HG03045 (cell line): ENCODE results near the gene CDH23.

Experiments used
- ATAC-seq: cut with Tn5 transposase; IDR thresholded peaks from one replicate; pipeline ENCODE4 v1.9.1; 2021; ENCODE audit warnings: mild to moderate bottlenecking, moderate library complexity; ENCODE audit not compliant: unreplicated experiment

Gene CDH23

GRCh38 chr10:71837098-71837827 lies 440.5 kb downstream of the CDH23 start:
- no peak for ATAC-seq

- no peak for ATAC-seq
These were observed 441.8 kb downstream of the CDH23 start for GRCh38 chr10:71838264-71839211.

- no peak for ATAC-seq
These were observed 443.6 kb downstream of the CDH23 start for GRCh38 chr10:71840177-71840957.

- ATAC-seq, result no peak
These were observed 444.2 kb downstream of the CDH23 start for GRCh38 chr10:71840958-71841335.

- ATAC-seq, result no peak
These were observed 445.7 kb downstream of the CDH23 start for GRCh38 chr10:71842422-71842821.

- ATAC-seq, result no peak
These were observed 446.4 kb downstream of the CDH23 start for GRCh38 chr10:71842856-71843686.

- no peak for ATAC-seq
These were observed 447.4 kb downstream of the CDH23 start for GRCh38 chr10:71844084-71844483.

GRCh38 chr10:71844695-71845094 lies 448.0 kb downstream of the CDH23 start:
- no peak for ATAC-seq

- ATAC-seq, result no peak
These were observed 449.0 kb downstream of the CDH23 start for GRCh38 chr10:71845410-71846405.

- ATAC-seq, result no peak
These were observed 450.1 kb downstream of the CDH23 start for GRCh38 chr10:71846816-71847215.

GRCh38 chr10:71847418-71847817 lies 450.7 kb downstream of the CDH23 start:
- no peak for ATAC-seq

GRCh38 chr10:71848325-71849275 lies 451.9 kb downstream of the CDH23 start:
- ATAC-seq, result no peak

GRCh38 chr10:71849461-71849908 lies 452.8 kb downstream of the CDH23 start:
- no peak for ATAC-seq

- no peak for ATAC-seq
These were observed 453.5 kb downstream of the CDH23 start for GRCh38 chr10:71850021-71850742.

- ATAC-seq, result peak; percentile 96
These were observed 454.2 kb downstream of the CDH23 start, which contains the start of gene PSAP for GRCh38 chr10:71850743-71851464. PSAP (minus strand) TSS chr10:71851251; CDS start chr10:71851221, 30 bp downstream.

- peak; percentile 2 for ATAC-seq
These were observed 454.9 kb downstream of the CDH23 start for GRCh38 chr10:71851465-71852095.
